CD4-positive, alpha-beta T cell treated with Interferon alpha-2 for 1 hour (primary cell): Measurements from ENCODE around the gene DHCR24.
"Not testable (repeated sequence)": the region's sequence is repeated elsewhere in the genome, so short reads cannot be mapped to it uniquely, and the experiment has no call there.

Experiments used
- DNase-seq, 2 donors: peaks; one replicate each; pipeline ENCODE4 v3.0.0-alpha.2; 2020 to 2022

Gene DHCR24

GRCh38 chr1:54885807-54886723 lies 930 bp downstream of the DHCR24 start:
- DNase-seq = peak in 1 of 2 donors; percentile 3

GRCh38 chr1:54885237-54885679 lies 1.7 kb downstream of the DHCR24 start:
- DNase-seq = no peak

GRCh38 chr1:54884768-54885167 lies 2.2 kb downstream of the DHCR24 start:
- no peak for DNase-seq

- DNase-seq = no peak
Observed at GRCh38 chr1:54884135-54884586, 2.8 kb downstream of the DHCR24 start.

GRCh38 chr1:54883349-54884102 lies 3.5 kb downstream of the DHCR24 start:
- DNase-seq = no peak

- DNase-seq = no peak
Observed at GRCh38 chr1:54882519-54882918, 4.5 kb downstream of the DHCR24 start.

GRCh38 chr1:54881604-54882003 lies 5.4 kb downstream of the DHCR24 start:
- not testable (repeated sequence) for DNase-seq

GRCh38 chr1:54879872-54880271 lies 7.1 kb downstream of the DHCR24 start:
- DNase-seq = no peak

GRCh38 chr1:54876814-54877213 lies 10.2 kb downstream of the DHCR24 start:
- DNase-seq = no peak

- no peak for DNase-seq
Observed at GRCh38 chr1:54875000-54875399, 12.0 kb downstream of the DHCR24 start.

GRCh38 chr1:54874079-54874830 lies 12.7 kb downstream of the DHCR24 start:
- DNase-seq = no peak

GRCh38 chr1:54872036-54872331 lies 15.0 kb downstream of the DHCR24 start:
- DNase-seq = no peak

- DNase-seq = no peak
Observed at GRCh38 chr1:54871275-54872035, 15.5 kb downstream of the DHCR24 start.

GRCh38 chr1:54870869-54871268 lies 16.1 kb downstream of the DHCR24 start:
- no peak for DNase-seq

GRCh38 chr1:54869173-54869851 lies 17.7 kb downstream of the DHCR24 start:
- no peak for DNase-seq

- DNase-seq = no peak
Observed at GRCh38 chr1:54867717-54868057, 19.3 kb downstream of the DHCR24 start.

GRCh38 chr1:54866801-54867716 lies 19.9 kb downstream of the DHCR24 start:
- no peak for DNase-seq

- DNase-seq = no peak
Observed at GRCh38 chr1:54865238-54866073, 21.5 kb downstream of the DHCR24 start.

GRCh38 chr1:54864460-54865208 lies 22.4 kb downstream of the DHCR24 start:
- no peak for DNase-seq
